ENCODE measurements around the gene ST6GAL2.

ST6GAL2 gene, protein sequence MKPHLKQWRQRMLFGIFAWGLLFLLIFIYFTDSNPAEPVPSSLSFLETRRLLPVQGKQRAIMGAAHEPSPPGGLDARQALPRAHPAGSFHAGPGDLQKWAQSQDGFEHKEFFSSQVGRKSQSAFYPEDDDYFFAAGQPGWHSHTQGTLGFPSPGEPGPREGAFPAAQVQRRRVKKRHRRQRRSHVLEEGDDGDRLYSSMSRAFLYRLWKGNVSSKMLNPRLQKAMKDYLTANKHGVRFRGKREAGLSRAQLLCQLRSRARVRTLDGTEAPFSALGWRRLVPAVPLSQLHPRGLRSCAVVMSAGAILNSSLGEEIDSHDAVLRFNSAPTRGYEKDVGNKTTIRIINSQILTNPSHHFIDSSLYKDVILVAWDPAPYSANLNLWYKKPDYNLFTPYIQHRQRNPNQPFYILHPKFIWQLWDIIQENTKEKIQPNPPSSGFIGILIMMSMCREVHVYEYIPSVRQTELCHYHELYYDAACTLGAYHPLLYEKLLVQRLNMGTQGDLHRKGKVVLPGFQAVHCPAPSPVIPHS

DNA sequence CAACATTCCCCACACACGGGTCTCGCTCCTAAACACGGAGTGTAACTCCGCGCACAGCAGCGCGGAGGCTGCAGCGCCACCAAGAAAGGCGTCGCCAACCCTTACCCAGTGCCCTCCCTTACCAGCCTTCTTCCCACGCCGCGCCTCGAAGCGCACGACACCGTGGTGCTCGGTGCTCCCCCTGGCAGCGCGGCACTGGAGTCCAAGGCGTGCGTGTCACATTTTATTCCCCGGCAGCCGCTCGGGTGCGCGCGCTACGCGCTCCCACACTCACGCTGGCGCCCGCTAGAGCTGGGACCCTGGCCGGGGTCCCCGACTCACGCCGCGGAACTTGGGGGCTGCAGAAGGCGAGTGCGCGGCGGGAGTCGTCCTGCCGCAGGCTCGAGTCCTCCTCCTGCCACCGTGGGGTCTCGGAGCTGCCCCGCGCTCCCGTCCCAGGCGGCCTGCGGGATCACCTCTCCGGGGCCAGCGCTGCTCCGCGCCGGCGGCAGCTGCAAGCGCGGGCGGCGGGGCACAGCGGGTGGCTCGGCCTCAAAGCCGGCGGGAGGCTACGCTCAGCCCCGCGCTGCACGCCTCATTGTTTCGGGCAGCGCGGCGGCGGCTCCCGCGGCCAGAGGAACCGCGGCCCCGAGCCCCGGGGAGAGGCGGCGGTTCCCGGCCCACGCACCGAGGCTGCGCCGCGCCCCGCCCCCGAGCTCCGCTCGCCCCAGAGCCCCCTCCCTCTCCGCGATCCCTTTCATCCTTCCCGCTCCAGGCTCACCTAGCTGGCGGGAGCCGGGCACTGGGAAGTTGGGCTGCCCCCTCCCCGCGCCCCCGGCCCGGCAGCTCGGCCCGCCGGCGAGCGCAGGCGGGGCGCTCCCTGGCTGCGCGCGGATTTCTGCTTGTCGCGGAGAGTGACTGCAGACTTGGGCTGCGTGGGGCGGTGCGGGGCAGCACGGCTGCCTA is at the start of gene ST6GAL2:
TSS of gene ST6GAL2 (minus strand) at position 197 of the 945 bp plus-strand sequence. CDS start 42,190 bp downstream, outside the sequence.
- DNase-seq (ENCODE audit: low spot score) = peak; percentile 69

DNA sequence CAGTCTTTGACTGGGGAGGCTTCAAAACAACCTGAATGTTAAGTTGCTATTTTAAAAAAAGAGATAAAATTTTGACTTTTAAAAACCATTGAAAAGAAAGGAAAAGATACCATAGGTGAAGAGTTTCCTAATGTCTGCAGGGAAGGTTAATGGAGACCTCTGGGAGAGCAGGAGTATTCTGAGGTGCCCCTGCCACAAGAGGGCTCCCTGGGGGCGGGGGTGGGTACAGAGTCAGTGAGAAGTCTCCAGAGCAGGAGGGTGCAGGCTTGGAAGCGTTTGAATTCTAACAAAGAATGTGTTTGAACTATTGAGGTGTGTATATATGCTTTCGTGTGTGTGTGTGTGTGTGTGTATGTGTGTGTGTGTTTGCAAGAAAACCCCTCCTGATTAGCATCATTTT is 46.7 kb upstream of the ST6GAL2 start:
- DNase-seq (ENCODE audit: low spot score) = no peak

DNA sequence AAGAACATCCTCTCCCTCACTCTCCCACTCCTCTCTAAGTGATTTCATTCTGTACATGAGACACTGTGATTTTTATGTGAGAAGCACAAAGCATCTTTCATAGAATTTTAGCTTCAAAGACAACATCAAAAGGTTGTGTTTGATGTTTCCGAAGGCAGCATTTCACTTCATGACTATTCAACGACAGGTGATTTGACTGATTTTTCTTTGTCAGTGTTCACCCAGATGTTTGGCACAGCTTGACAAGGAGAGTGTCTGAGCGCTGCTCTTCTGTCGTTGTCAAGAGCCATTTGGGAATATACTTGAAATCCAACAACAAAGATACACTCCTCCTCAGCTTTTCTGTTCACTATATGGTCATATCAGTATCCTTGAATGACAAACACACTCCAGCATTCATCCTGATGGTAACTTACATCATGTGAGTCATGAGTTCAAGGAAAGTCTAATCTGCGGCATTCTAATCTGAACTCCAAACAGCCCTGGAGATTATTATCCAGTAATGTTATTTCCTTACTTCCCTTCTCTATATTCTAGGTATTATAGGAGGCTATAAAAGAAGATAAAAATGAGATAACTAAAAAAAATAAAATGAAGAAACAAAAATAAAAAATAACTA is 45.9 kb upstream of the ST6GAL2 start:
- DNase-seq (ENCODE audit: low spot score) = no peak

DNA sequence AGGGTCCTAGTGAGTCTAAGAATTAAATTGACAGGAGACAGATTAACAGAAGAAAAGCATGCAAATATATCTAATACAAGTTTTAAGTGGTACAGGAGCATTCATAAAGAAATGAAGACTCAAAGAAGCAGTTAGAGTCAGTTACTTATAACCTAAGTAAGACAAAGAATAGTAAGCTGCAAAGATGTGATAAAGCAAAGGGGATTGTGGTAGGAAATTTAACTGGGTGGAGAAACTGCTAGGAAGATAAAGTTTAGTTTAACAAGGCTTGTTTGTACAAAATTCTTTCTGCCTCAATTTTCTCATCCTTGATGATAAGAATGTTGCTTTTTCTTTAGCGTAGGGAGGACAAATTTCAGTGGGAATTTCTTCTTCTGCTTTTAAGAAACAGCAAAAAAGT is 35.5 kb upstream of the ST6GAL2 start:
- no peak for DNase-seq (ENCODE audit: low spot score)

DNA sequence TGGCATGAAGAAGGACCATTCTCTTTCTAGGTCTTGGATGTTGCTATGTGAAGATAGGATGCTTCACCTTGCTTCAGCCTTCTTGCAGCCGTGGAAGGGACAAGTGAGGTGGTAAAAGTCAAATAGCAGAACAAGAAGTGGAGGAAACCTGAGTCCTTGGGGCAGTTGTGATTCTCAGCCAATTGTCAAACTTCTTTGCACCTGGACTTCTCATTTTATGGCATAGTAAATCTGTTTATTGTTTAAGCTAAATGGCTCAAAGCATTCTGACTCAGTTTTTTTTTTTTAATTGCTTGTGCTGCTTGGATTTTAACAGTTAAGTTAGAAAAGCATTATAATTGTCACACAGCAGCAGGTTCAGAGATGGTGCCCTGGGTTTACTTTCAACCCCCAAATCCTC is 33.0 kb upstream of the ST6GAL2 start:
- DNase-seq (ENCODE audit: low spot score) = no peak

DNA sequence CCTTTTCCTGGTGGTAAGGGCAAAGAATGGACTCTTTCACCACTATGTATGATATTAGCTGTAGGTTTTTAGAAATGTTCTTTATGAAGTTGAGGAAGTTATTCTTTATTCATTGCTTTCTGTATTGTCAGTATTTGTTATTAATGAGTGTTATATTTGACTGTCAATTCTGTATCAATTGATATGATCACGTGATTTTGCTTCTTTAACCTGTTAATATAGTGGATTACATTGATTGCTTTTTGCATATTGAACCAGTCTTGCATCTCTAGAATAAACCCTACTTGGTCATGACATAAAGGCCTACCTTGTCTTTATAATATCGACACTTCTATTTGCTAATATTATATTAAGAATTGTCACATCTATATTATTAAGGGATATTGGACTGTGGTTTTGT is 18.3 kb upstream of the ST6GAL2 start:
- DNase-seq (ENCODE audit: low spot score) = no peak

DNA sequence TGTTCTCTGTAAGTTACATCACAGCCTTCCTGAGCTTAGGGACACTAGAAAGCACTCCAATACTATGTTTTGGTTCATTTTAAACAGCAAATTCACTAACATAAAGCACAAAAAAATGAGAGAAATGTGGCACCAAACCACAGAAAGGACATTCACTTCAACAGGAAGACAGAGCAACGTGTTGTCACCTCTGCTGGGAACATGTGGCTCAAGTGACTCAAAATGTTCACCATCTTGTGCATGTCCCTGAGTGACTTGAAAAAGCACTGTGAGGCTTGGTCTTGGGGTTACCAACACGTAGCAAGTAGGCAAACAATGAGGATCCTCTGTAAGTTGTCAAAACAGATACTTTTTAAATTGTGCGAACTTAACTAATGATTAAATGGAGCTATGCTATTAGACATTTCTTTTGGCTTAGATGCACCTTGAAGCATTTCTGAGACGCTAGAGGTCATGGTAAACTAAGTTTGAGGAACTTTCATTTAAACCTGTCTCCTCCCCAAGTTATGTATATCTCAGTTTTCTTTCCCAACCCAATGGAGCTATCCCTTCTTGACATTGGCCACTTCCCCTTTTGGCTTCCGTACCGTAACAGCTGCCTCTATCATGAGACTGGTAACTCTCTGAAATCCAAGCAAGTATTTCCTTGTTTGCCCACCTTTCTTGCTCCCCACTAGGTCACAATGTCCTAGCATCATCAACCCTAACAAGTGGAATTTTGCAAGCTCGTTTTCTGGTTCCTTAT is 14.0 kb upstream of the ST6GAL2 start:
- DNase-seq (ENCODE audit: low spot score) = no peak

DNA sequence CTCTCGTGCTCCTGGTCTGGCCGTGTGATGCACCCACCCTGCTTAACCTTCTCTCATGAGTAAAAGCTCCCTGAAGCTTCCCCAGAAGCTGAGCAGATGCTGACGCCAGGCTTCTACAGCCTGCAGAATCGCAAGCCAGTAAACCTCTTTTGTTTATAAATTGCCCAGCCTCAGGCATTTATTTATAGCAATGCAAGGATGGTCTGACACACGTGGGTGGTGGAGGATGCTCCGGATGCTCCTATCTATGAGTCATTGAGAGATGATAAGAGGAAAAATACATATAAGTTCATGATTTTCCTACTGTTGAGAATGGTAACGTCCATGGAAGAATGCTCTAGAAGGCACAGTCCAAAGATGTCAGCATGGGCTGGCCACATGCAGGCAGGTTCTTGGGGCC is 8.6 kb upstream of the ST6GAL2 start:
- no peak for DNase-seq (ENCODE audit: low spot score)

DNA sequence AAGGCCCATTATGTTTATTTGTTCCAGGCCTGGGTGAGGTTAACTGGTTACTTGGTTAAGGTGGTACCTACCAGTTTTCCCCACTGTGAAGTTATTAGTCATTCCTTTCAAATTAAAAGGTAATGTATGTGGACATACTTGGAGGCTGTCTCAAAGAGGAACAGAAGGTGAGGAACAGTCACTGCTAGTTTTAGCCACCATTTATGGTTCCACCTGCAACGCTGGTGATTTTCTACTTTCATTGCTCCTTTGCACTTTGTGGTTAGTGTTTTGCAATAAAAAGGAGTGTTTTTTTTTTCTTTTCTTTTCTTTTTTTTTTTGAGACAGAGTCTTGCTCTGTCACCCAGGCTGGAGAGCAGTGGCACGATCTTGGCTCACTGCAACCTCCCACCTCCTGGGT is 6.1 kb upstream of the ST6GAL2 start:
- DNase-seq (ENCODE audit: low spot score) = no peak

DNA sequence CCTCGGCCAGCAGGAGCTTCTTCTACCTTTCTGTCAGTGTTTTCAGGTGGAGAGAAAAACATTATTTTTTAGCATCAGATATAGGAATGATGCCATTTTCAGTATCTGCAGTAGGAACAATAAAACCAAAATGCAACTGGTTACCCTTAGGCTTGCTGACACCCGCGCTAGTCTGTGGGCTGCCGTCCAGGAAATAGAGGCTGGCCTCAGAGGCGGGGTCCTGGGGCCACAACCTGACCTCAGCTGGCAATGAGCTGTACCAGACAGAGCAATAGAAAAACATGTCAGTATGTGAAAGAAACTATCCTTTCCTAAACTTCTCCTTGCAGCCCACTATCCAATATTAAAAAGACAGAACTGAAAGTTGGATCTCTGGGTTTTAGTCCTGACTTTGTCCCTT is 4.6 kb upstream of the ST6GAL2 start:
- no peak for DNase-seq (ENCODE audit: low spot score)

DNA sequence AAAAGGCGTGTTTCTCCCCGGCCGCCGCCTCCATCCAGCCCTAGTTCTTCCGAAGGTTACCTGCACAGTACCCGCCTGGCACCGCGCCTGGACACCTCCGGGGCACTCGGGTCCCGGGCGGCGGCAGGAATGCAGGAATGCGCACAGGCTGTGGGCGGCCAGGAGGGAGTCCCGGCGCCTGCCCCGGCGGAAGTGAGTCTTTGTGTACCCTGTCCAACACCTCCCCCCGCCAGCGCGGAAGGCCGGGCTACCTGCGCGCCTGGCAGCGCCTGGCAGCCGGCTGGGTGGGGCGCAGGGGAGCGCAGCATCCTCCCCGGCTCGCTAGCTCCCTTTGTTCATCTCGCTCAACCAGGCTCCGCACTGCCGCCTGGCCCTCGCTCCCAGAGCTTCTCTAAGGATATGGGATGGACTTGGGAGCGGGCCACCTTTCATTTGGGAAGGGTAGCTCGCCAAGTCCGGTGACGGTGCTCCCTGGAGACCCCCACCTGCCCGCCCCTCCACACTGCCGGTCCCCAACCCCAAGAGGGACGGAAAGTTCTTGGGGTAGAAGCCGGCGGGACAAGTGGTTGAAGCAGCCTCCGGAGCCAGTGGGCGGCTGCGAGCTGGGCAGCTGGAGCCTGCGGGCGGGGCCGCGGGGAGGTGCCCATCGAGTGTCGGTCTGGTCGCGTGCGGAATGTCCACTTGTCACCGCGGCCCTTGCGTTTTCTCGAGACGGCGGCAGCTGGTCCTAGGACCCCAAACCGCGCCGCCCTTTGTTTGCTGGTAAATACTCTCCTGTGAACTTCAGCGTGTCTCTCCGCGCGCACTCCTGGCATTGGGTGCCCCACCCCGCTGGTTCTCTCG is 1.2 kb upstream of the ST6GAL2 start:
- DNase-seq (ENCODE audit: low spot score) = peak; percentile 82

DNA sequence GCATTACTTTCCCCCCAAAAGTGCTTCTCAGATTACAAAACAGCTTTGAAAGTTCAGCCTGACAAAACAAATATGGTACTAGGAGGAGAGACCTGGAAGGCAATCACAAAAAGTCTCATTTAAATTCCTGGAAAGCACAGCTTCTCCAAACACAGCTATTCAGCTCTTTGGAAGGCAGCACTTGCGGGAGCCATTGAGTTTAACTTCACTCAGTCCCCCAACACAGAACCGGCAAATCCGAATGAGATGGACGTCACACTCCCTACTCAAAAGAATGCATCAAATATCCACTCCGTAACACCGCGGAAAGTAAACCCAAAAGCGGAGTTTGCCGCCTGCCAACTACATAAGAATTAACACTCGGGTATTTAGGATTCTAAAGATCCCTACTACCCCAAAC is 638 bp downstream of the ST6GAL2 start:
- no peak for DNase-seq (ENCODE audit: low spot score)

DNA sequence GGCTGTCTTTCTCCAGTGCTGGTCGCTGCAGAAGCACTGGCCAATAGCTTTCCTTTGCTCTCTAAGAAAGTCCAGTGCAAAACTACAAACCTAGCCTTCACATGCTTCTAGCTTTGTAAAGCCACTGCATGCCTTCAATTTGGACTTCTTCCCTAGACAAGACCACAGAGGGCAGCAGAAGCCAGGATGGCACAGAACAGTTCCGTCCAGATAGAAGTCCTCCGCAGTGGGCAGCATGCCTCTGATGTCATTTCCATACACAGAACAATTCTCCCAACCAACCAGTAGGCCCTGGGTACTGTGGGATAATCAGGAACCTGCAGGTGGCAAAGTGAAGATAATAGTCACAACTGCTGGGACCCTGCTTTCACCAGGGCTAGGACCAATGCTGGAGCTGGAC is 3.3 kb downstream of the ST6GAL2 start:
- DNase-seq (ENCODE audit: low spot score) = no peak

DNA sequence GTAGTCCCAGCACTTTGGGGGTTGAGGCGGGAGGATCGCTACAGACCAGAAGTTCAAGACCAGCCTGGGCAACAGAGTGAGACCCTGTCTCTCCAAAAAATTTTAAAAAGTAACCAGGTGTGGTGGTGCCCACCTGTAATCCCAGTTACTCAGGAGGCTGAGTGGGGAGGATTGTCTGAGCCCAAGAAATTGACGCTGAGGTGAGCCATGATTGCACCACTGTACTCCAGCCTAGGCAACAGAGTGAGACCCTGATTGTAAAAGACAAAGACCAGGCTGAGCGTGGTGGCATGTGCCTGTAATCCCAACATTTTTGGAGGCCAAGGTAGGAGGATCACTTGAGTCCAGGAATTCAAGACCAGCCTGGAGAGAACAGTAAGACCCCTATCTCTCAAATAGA is 7.8 kb downstream of the ST6GAL2 start:
- DNase-seq (ENCODE audit: low spot score) = no peak

DNA sequence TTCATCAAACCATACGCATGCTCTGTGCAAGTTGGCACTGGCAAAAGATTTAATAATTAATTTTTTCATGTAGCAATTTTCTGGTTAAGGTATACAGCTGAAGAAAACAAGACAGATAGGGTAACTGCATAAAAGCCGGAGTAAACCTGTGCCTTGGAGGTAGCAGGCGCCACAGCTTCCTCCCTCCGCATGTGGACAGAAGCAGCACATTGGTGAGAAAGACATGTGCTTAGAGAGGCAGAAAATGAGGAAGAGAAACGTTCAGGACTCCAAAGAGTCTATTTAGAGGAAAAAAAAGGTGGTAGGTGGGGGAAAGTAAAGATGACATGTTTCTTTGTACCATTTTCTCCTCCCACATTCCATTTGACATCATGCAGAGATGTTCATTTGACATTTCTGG is 9.3 kb downstream of the ST6GAL2 start:
- no peak for DNase-seq (ENCODE audit: low spot score)

DNA sequence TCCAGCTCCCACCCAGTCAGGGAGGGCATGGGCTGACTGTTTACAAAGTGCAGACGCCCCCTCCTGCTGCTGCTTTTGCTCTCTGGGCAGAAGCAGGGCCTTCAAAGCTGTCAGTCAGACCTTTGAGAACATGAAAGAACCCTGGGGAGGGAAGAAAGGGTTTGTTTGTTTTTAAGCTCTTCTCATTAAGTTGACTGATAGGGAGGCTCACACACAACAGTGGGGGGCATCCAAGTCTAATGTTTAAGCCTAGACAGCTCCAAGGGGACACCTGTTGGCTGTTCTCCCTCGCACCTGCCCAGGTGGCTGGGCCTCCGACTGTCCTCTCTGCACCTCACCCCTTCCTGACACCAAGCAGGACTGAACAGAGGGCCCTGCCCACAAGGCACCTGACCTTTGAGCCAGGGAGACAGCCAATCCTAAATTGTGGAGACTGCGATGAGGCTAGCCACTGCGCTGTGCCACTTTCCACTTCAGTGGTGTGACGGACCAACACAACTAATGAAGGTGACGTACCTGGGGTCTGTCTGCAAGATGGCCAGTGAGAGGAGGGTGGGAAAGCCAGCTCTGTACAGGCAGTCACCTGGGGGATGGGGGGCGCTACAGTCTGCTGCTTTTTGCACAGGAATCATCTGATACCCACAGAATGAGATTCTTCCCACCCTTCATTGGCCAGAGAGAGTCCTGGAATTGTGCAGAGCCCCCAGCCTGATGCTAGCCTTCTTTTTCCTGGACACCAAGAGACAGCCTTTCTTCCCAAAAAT is 16.3 kb downstream of the ST6GAL2 start:
- no peak for DNase-seq (ENCODE audit: low spot score)

DNA sequence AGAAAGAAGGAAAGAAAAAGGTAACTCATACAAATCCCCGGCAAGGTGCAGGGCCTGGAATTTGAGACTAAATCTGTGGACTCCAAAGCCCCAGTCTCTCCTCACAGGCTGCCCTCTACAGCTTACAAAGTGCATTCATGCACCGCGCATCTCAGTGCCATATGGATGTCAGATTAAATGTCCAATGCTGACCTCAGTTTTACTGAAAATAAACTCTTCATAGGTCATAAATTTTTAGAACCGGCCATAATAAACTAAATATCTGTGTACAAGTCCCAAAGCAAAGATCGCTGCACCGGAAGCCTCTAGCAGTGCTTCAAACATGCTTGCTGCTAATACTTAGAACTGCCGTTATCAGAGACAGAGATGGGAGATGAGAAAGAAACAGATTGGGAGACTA is 17.7 kb downstream of the ST6GAL2 start:
- DNase-seq (ENCODE audit: low spot score) = peak; percentile 35

DNA sequence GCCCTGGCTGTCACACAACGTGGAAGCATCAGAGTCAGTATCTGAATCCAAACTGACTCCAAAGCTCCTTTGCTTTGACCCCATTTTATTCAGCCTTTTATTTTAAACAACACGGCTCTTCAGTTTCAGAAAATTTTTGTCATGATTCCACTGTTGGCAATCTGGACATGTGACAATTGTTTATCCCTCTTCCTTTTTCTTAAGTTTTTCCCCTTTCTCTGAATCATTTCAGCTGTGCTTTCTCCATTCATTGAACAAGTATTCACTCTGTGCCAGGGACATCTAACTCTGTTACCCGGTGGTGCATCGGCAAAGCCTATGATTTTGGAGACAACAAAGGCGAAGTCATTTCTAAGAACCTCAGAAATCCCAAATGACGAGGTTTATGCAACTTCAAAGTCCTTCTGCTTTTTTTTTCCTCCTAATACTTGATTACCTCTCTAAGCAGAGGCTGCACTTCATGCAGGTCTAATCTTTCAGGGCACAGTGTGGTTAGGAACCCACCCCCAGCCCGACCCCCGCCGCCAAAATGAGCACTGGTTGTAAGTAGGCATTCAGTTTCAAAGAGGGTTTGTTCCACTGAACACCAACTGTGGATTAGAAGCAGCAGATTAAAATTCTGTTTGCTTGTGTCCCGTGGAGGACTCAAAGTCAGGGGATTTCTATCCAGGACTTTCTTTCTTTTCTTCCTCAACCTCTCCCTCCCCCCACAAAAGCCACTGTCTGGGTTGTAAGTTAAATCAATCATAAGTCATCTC is 18.6 kb downstream of the ST6GAL2 start:
- no peak for DNase-seq (ENCODE audit: low spot score)

DNA sequence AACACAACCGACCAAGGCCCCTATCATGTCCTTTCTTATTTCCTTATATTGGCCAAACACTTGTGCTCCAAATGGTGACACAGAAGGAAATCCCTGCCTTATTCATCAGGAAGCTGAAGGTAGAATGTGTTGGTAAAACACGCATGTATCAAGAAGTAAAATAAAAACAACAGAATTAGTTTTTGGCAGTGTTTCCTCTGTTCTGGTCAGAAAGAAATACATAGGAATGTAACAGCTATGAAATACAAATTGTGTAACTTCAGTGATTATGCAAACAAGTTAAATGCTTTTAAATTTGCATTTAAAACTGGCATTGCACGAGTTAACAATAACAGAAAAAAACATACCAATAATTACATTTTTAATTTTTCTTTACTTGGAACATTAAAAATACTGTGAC is 19.3 kb downstream of the ST6GAL2 start:
- no peak for DNase-seq (ENCODE audit: low spot score)
